ENCODE data around the gene CSNK2B. TPM values are rescaled to one million over a fixed set of nuclear protein-coding genes. Genes with fewer than 3 reads are reported as not detected.

CSNK2B gene
- total and polyA plus RNA-seq, 9 of the 15 experiments (the other 6 are each of a cell fraction or from before 2014, with no cell fraction given), result 120 to 1,126 (median 529) TPM

GRCh38 chr6:31702405-31702818 lies 36.5 kb downstream of the CSNK2B start (continued):
- TF ChIP-seq NR1H2 (CRISPR knock-in tag; IDR thresholded peaks at IDR 0.05) (0 out of 2 replicates have a peak, but pooled peaks have one; percentile 15), CBX5 (IDR thresholded peaks at IDR 0.05; ENCODE audit: borderline replicate concordance, low read depth) (no peak), ZZZ3 (IDR thresholded peaks at IDR 0.05) (no peak; the same call in 1 of the 2 replicates), BACH1 (tag; IDR thresholded peaks at IDR 0.05) (0 out of 2 replicates have a peak, but pooled peaks have one; percentile 72), ZNF24 (IDR thresholded peaks at IDR 0.05) (no peak), RAD21 (CRISPR knock-in tag; conservative IDR thresholded peaks at IDR 0.05 in 1 of 2, IDR thresholded peaks at IDR 0.05 in 1 of 2) (peak; percentile 2 to 25; a peak in 1 of 4 replicates), ZNF551 (CRISPR knock-in tag; IDR thresholded peaks at IDR 0.05) (no peak), SRF (CRISPR knock-in tag; IDR thresholded peaks at IDR 0.05) (0 out of 4 replicates have a peak, but pooled peaks of 1 of the 2 experiments have one; percentile 2), ZNF512 (tag; IDR thresholded peaks at IDR 0.05) (peak; percentile 41; the same call in 1 of the 2 replicates), ATF4 (CRISPR knock-in tag; IDR thresholded peaks at IDR 0.05) (0 out of 2 replicates have a peak, but pooled peaks have one; percentile 4), SIX5 (IDR thresholded peaks at IDR 0.05; ENCODE audit: borderline replicate concordance in 1 of 2, insufficient read depth in 1 of 2, low read depth in 1 of 2, low read length in 2 of 2) (no peak), ARNT (IDR thresholded peaks at IDR 0.05) (0 out of 4 replicates have a peak, but pooled peaks have one; percentile 28 to 46), NR3C1 (CRISPR knock-in tag; IDR thresholded peaks at IDR 0.05) (no peak), NR2C2 (CRISPR knock-in tag; IDR thresholded peaks at IDR 0.05) (0 out of 2 replicates have a peak, but pooled peaks have one; percentile 1), NR2C2 (tag; IDR thresholded peaks at IDR 0.05) (no peak), NUFIP1 (IDR thresholded peaks at IDR 0.05; ENCODE audit: partially characterized antibody) (peak; percentile 48), ZBTB49 (CRISPR knock-in tag; IDR thresholded peaks at IDR 0.05; ENCODE audit: borderline replicate concordance) (no peak), ZNF764 (CRISPR knock-in tag; IDR thresholded peaks at IDR 0.05; ENCODE audit: low read depth) (no peak)
